B cell (primary cell): ENCODE results near the gene TOMM40L. TPM values are rescaled to one million over a fixed set of nuclear protein-coding genes. Genes with fewer than 3 reads are reported as not detected.

ENCODE experiments used
- ATAC-seq: fragments of 200-7000 bp; cut with Tn5 transposase; one replicate; pipeline ENCODE4 v1.10.0; 2021; ENCODE audit warnings: low read depth, mild to moderate bottlenecking, moderate number of reproducible peaks, moderate library complexity
- CTCF ChIA-PET: fragments of 350-600 bp; sonication (Branson Sonifier 250); formaldehyde crosslinking; loops from one replicate; lab custom pipeline; 2021; ENCODE audit warnings: antibody characterized with exemption, inconsistent platforms; lab: Charles Lee
- POLR2A ChIA-PET: fragments of 350-600 bp; sonication (Branson Sonifier 250); formaldehyde crosslinking; loops from one replicate; lab custom pipeline; 2021; ENCODE audit warnings: antibody characterized with exemption; lab: Charles Lee
- DNase-seq: peaks from one replicate; pipeline ENCODE4 v3.0.0; 2013
- H2AFZ ChIP-seq: 2 replicates; pipeline ENCODE4 v1.6.1; 2012; ENCODE audit warnings: mild to moderate bottlenecking, low read depth, low read length; ENCODE audit not compliant: insufficient read depth, poor library complexity, severe bottlenecking
- H3K27ac ChIP-seq, 2 donors: 1 replicate in 1 of 2; 2 replicates in 1 of 2; pipeline ENCODE4 v1.5.1; 2012 to 2013; ENCODE audit warnings: low read length in 2 of 2, mild to moderate bottlenecking in 2 of 2, moderate library complexity in 1 of 2
- H3K27me3 ChIP-seq, 4 experiments: fragments of 200-600 bp in 1 of 4; sonication (generic) in 1 of 4; replicated peaks in 1 of 4; 1 replicate in 2 of 4; 2 replicates in 2 of 4; pipeline versions ENCODE4 v1.6.1 to v1.7.0; 2013 to 2016; ENCODE audit warnings: low read length in 3 of 4, mild to moderate bottlenecking in 2 of 4, mixed read lengths in 1 of 4, moderate library complexity in 1 of 4; ENCODE audit not compliant: insufficient read depth in 4 of 4, control insufficient read depth in 3 of 4; ENCODE audit errors: control extremely low read depth in 1 of 4
- H3K36me3 ChIP-seq, 2 experiments: replicated peaks in 1 of 2; 1 replicate in 1 of 2; 2 replicates in 1 of 2; pipeline versions ENCODE4 v1.6.1 to v1.7.1; 2013; ENCODE audit warnings: low read length in 1 of 2; ENCODE audit not compliant: insufficient read depth in 2 of 2, control insufficient read depth in 1 of 2; ENCODE audit errors: control extremely low read depth in 1 of 2, extremely low read depth in 1 of 2
- H3K4me1 ChIP-seq, 2 donors: fragments of 200-600 bp in 1 of 2; sonication (generic) in 1 of 2; 1 replicate in 1 of 2; 2 replicates in 1 of 2; pipeline versions ENCODE4 v1.5.1 to v1.6.1; 2013 to 2017; ENCODE audit warnings: low read length in 2 of 2; ENCODE audit not compliant: control insufficient read depth in 2 of 2, insufficient read depth in 2 of 2
- H3K4me2 ChIP-seq: replicated peaks from 2 replicates; pipeline ENCODE3; 2012; ENCODE audit warnings: mild to moderate bottlenecking, low read depth, low read length; ENCODE audit not compliant: poor library complexity, severe bottlenecking
- H3K4me3 ChIP-seq, 5 experiments: fragments of 200-600 bp in 1 of 5; sonication (generic) in 1 of 5; 1 replicate in 3 of 5; 2 replicates in 2 of 5; pipeline versions ENCODE4 v1.5.1 to v1.7.0; 2011 to 2016; ENCODE audit warnings: low read length in 4 of 5, mild to moderate bottlenecking in 4 of 5, low read depth in 2 of 5, control low read depth in 1 of 5, moderate library complexity in 1 of 5; ENCODE audit not compliant: insufficient read depth in 1 of 5; ENCODE audit errors: control extremely low read depth in 1 of 5, extremely low read depth in 1 of 5
- H3K79me2 ChIP-seq: fragments of 200-600 bp; sonication (generic); one replicate; pipeline ENCODE4 v1.6.0; 2016; ENCODE audit warnings: low read length; ENCODE audit not compliant: control insufficient read depth, insufficient read depth
- H3K9ac ChIP-seq: fragments of 200-600 bp; sonication (generic); 2 replicates; pipeline ENCODE4 v1.6.1; 2017; ENCODE audit warnings: mild to moderate bottlenecking, low read length, moderate library complexity
- H3K9me3 ChIP-seq, 3 donors: one replicate each; pipeline versions ENCODE4 v1.6.1 to v1.7.1; 2013; ENCODE audit warnings: low read length in 2 of 3; ENCODE audit not compliant: control insufficient read depth in 2 of 3, insufficient read depth in 1 of 3; ENCODE audit errors: control extremely low read depth in 1 of 3
- H4K20me1 ChIP-seq: 2 replicates; pipeline ENCODE4 v1.6.0; 2012; ENCODE audit warnings: mild to moderate bottlenecking, low read length; ENCODE audit not compliant: insufficient read depth, control insufficient read depth, poor library complexity, severe bottlenecking
- H3K27ac Mint-ChIP-seq: one replicate; pipeline ENCODE4 v1.8.0; 2021; ENCODE audit warnings: mixed read lengths
- H3K27me3 Mint-ChIP-seq: one replicate; pipeline ENCODE4 v1.8.0; 2021; ENCODE audit warnings: mixed read lengths
- H3K4me1 Mint-ChIP-seq: one replicate; pipeline ENCODE4 v1.8.0; 2021; ENCODE audit warnings: mixed read lengths
- H3K4me3 Mint-ChIP-seq: one replicate; pipeline ENCODE4 v1.8.0; 2021; ENCODE audit warnings: mixed read lengths
- H3K9me3 Mint-ChIP-seq: one replicate; pipeline ENCODE4 v1.8.0; 2022; ENCODE audit warnings: mixed read lengths; ENCODE audit not compliant: insufficient read depth
- CTCF ChIP-seq: fragments of 200-600 bp; IDR thresholded peaks from one replicate; pipeline ENCODE4 v1.8.0; 2022; ENCODE audit warnings: antibody characterized with exemption, mild to moderate bottlenecking
- EZH2 ChIP-seq: IDR thresholded peaks from 2 replicates; pipeline ENCODE4 v1.6.1; 2012; ENCODE audit warnings: borderline replicate concordance, low read depth, mild to moderate bottlenecking, moderate library complexity, low read length; ENCODE audit not compliant: insufficient read depth, poor library complexity, severe bottlenecking
- WGBS: methylation state at CpG from one replicate; pipeline ENCODE4 v1.1.5; 2013; ENCODE audit warnings: missing lambda C conversion rate; ENCODE audit not compliant: insufficient coverage; 5-methylcytosine and 5-hydroxymethylcytosine counted together
- intact Hi-C: fragments of 100-400 bp; cut with micrococcal nuclease; formaldehyde crosslinking; loops from one replicate; pipeline ENCODE4 v1.10.0; 2022
- polyA plus RNA-seq: library from polyadenylated mRNA; depleted of rRNA; stranded (reverse); fragments of >200 nt; gene quantifications from 2 replicates; pipeline ENCODE4 v1.2.3, GENCODE V29; 2012
- total RNA-seq, 2 donors: library from RNA; stranded (reverse); fragments of 120-200 nt in 1 of 2; gene quantifications; 1 replicate in 1 of 2; 2 replicates in 1 of 2; pipeline versions ENCODE4 v1.2.3 to v1.2.4, GENCODE V29; 2013 to 2022

TOMM40L gene
- total and polyA plus RNA-seq, 2 donors (not counting 1 experiment from before 2014, with no cell fraction given): 6.5 to 9.2 TPM

- Histone ChIP-seq H3K4me1 (peaks cover 16 to 26% of the 10 kb centered on the region in 2 donors), H3K27ac (peak within 1 kb of the TSS; percentile 81 to 88), H3K9me3 (no peaks in the 10 kb centered on the region), H3K36me3 (peaks cover 0 to 19% of the 10 kb centered on the region in 2 experiments), H3K27me3 (no peaks in the 10 kb centered on the region), H3K79me2 (peaks cover 44% of the 10 kb centered on the region), H4K20me1 (peaks cover 4% of the 10 kb centered on the region), H3K4me2 (peak within 1 kb of the TSS; percentile 91), H2AFZ (peak within 1 kb of the TSS; percentile 95), H3K9ac (peak within 1 kb of the TSS; percentile 90), H3K4me3 (peak within 1 kb of the TSS; percentile 77 to 99 (median 88))
- Mint-ChIP-seq H3K27me3 (no peaks in the 10 kb centered on the region), H3K4me3 (peak within 1 kb of the TSS; percentile 96), H3K4me1 (peaks cover 36% of the 10 kb centered on the region), H3K27ac (peak within 1 kb of the TSS; percentile 97), H3K9me3 (no peaks in the 10 kb centered on the region)
- DNase-seq: peak; percentile 97
- peak; percentile 98 for ATAC-seq
- WGBS: 6% methylated on average over 49 of the region's 53 CpGs
- POLR2A ChIA-PET: interaction anchor here (0.5 to 2.5 kb wide), 12 partner anchors 11 to 548 kb away, joined by 3 to 21 read pairs (median 4); partner anchors contain the start of genes B4GALT3, DUSP12, PPOX and TOMM40L
- CTCF ChIA-PET: interaction anchor here (0.8 to 3.9 kb wide), 19 partner anchors 9 to 198 kb away, joined by 3 to 23 read pairs (median 4); partner anchors contain the start of genes KLHDC9, PPOX and TOMM40L
- TF ChIP-seq EZH2 (no peak), CTCF (no peak)
- intact Hi-C loops: loop anchor here (1.0 to 5.0 kb wide), 11 partner anchors 10 to 187 kb away; partner anchors contain the start of genes B4GALT3, CFAP126, DEDD and MPZ
Observed at GRCh38 chr1:161201836-161202712, 23.8 kb upstream of the TOMM40L start, which contains the start of gene NDUFS2. TSS of gene NDUFS2 (plus strand) at chr1:161202367. CDS start at chr1:161202386, 19 bp downstream.
